Adrenal gland (tissue), 5 donors: Measurements from ENCODE around the gene NRXN3.
A peak's percentile ranks its signal among the peaks of the same experiment; 100 is the strongest.

Experiments used
- POLR2A ChIP-seq, 2 donors: fragments of 450-650 bp; IDR thresholded peaks; one replicate each; pipeline ENCODE4 v1.6.1; 2017; ENCODE audit warnings: antibody characterized with exemption in 2 of 2, mild to moderate bottlenecking in 2 of 2, moderate library complexity in 1 of 2
- TF ChIP-seq, protein P1 (sequence below), 6 experiments: fragments of 450-650 bp in 4 of 6; fragments of 200-600 bp in 2 of 6; sonication (generic) in 1 of 6; IDR thresholded peaks; 1 replicate in 5 of 6; 2 replicates in 1 of 6; pipeline versions ENCODE4 v1.5.1 to v1.8.0; 2016 to 2021; ENCODE audit warnings: antibody characterized with exemption in 6 of 6, mild to moderate bottlenecking in 2 of 6, moderate library complexity in 1 of 6
- donor health status: DM: no; HTN: no; CAD: no.

DNA sequence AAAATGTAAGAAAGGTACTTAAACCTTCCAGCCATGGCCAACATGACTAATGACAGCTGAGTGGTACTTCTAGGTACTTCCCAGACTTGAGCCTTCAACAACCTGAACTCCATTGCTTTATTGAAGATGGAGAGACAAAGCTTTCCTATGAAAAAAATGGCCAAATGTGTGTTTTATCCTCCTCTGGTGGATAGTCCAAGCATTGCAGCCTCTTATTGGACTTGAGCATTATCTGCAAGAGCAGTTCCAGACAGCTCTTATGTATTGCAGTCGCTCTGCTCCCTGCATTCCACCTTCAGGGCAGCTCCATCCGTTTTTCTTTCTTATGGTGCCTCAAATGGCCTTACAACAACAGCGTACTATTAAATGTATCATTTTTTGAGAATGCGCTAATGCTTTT lies 588.2 kb downstream of the NRXN3 start:
- TF ChIP-seq, protein P1, sequence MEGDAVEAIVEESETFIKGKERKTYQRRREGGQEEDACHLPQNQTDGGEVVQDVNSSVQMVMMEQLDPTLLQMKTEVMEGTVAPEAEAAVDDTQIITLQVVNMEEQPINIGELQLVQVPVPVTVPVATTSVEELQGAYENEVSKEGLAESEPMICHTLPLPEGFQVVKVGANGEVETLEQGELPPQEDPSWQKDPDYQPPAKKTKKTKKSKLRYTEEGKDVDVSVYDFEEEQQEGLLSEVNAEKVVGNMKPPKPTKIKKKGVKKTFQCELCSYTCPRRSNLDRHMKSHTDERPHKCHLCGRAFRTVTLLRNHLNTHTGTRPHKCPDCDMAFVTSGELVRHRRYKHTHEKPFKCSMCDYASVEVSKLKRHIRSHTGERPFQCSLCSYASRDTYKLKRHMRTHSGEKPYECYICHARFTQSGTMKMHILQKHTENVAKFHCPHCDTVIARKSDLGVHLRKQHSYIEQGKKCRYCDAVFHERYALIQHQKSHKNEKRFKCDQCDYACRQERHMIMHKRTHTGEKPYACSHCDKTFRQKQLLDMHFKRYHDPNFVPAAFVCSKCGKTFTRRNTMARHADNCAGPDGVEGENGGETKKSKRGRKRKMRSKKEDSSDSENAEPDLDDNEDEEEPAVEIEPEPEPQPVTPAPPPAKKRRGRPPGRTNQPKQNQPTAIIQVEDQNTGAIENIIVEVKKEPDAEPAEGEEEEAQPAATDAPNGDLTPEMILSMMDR (IDR thresholded peaks at IDR 0.05) = peak in 4 of 6 experiments; percentile 13 to 35 (median 18)
- no peak for TF ChIP-seq POLR2A (IDR thresholded peaks at IDR 0.05)
